Stimulated activated naive CD4-positive, alpha-beta T cell treated with Interleukin-2 at 50 U/mL for 16 hours (primary cell): ENCODE measurements around the gene ZER1.

Source experiments
- DNase-seq: peaks from one replicate; lab custom pipeline; 2025; lab: John Stamatoyannopoulos, UW

ZER1 gene

DNA sequence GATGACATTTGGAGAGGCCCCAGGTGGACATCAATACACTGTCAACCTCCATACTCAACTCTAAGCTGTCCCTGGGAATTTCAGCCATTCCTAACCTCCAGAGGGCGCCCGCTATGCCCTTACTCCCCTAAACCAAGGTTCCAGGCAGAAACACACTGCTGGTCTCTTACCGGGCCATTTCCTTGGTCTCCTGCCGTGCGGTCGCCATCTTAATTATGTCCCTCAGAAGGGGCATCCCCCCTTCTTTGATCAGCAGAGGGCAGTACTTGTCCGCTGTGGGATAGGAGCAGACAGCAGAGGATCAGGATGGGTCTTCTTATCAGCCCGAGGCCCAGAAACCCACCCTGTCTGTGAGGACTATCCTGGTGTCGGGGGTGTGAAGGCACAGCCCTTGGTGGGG, 38.5 kb downstream of the ZER1 start:
- DNase-seq: no peak

GRCh38 chr9:128732576-128732975, 39.2 kb downstream of the ZER1 start:
- DNase-seq: no peak

DNA sequence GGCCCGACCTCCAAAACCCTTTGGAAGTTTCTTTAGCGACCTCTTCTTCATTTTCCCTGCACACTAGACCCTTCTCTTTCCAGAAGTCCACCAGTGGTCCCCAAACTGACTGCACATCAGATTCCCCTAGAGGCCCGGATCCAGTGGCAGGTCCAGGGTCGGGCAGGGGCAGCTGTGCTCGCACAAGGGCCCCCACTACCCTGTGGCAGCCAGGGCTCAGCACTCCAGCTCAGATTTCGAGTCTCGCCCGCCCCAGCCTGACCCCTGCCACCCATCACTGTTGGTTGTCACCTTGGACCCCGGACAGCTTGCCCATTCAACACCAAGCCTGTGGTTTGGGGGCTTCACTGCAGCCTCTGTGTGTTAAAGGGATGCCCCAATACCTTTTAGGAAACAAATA, 40.0 kb downstream of the ZER1 start:
- DNase-seq: no peak

- no peak for DNase-seq
Observed at GRCh38 chr9:128731093-128731492, 40.6 kb downstream of the ZER1 start.

GRCh38 chr9:128729766-128730517, 41.8 kb downstream of the ZER1 start:
- DNase-seq: no peak

GRCh38 chr9:128729302-128729701, 42.4 kb downstream of the ZER1 start:
- no peak for DNase-seq

GRCh38 chr9:128728298-128728697, 43.4 kb downstream of the ZER1 start:
- DNase-seq: no peak

- DNase-seq: no peak
Observed at GRCh38 chr9:128727640-128728248, 44.0 kb downstream of the ZER1 start.

DNA sequence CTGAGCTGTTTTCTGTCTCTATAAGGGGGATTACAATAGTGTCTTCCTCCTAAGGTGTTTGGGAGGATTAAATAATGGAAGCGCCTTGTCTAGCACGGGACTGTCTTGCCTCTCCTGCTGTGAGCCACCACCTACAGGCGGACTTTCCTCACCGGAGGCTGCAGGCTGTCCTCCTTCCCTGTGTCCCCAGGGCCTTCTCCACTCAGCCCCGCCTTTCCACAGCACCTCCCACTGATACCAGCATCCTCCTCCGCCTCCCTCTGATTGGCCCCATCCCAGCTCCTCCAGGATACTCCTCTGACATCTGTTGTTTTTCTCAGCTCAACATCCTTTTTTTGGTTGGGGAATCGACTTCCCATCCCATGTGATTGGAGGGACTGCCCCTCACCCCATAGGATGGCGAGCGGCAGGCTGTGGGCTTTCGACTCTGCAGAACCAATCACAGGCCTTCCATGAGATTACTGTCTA, 46.9 kb downstream of the ZER1 start:
- peak; percentile 38 for DNase-seq

GRCh38 chr9:128723866-128724743, 47.6 kb downstream of the ZER1 start, which contains the start of gene ZDHHC12:
Gene ZDHHC12, minus strand, starts transcription at chr9:128724127. Its CDS starts 34 bp downstream, at chr9:128724093.
- DNase-seq: peak; percentile 98

GRCh38 chr9:128723352-128723865, 48.3 kb downstream of the ZER1 start:
- no peak for DNase-seq

- DNase-seq: no peak
Observed at GRCh38 chr9:128722380-128723351, 49.1 kb downstream of the ZER1 start.

GRCh38 chr9:128721487-128722010, 50.2 kb downstream of the ZER1 start:
- no peak for DNase-seq

- DNase-seq: no peak
Observed at GRCh38 chr9:128720841-128721486, 50.8 kb downstream of the ZER1 start.

DNA sequence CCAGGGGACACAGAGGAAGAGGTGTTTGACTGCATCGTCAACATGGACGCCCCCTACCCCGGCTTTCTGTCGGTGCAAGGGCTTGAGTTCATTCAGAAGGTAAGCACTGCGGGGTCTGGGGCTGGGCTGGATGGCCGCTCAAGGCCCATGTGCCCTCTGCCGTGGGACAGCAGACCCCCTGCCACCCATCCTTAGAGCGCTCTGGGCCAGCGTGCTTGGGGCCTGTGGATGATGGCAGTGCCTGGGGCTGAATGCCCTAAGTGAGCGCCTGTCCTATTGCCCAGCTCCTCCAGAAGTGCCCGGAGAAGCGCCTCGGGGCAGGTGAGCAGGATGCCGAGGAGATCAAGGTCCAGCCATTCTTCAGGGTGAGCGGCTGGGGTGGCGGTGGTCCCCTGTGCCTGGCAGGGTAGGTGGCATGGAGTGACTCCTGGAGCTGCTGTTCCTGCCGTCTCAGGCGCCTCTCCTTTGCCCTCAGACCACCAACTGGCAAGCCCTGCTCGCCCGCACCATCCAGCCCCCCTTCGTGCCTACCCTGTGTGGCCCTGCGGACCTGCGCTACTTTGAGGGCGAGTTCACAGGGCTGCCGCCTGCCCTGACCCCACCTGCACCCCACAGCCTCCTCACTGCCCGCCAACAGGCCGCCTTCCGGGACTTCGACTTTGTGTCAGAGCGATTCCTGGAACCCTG, 51.7 kb downstream of the ZER1 start:
- DNase-seq: no peak

DNA sequence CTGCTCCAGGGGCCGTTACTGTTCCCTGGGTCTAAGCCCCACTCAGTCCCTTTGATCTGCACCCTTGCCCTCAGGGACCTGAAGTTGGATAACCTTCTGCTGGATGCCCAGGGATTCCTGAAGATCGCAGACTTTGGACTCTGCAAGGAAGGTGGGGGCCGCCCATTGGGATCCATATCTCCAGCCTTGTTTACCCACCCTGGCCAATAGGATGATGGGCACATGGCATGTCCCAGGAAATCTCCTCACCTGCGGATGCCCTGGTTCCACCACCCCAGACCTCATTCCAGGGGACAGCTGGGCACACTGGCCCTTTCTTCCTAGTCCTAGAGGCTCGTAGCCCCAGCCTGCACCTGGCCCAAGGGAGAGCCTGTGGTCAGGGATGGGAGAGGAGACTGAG, 53.3 kb downstream of the ZER1 start:
- no peak for DNase-seq

- no peak for DNase-seq
Observed at GRCh38 chr9:128718047-128718446, 53.7 kb downstream of the ZER1 start.

- no peak for DNase-seq
Observed at GRCh38 chr9:128716581-128717254, 55.0 kb downstream of the ZER1 start.

GRCh38 chr9:128715436-128715750, 56.3 kb downstream of the ZER1 start:
- DNase-seq: no peak
